ENCODE data around the gene TLL2. TPM values are rescaled to one million over a fixed set of nuclear protein-coding genes. Genes with fewer than 3 reads are reported as not detected.

TLL2 gene
- total RNA-seq, 4 donors from 2014 or later, result 0.20 to 0.31 TPM; not detected in 2

DNA sequence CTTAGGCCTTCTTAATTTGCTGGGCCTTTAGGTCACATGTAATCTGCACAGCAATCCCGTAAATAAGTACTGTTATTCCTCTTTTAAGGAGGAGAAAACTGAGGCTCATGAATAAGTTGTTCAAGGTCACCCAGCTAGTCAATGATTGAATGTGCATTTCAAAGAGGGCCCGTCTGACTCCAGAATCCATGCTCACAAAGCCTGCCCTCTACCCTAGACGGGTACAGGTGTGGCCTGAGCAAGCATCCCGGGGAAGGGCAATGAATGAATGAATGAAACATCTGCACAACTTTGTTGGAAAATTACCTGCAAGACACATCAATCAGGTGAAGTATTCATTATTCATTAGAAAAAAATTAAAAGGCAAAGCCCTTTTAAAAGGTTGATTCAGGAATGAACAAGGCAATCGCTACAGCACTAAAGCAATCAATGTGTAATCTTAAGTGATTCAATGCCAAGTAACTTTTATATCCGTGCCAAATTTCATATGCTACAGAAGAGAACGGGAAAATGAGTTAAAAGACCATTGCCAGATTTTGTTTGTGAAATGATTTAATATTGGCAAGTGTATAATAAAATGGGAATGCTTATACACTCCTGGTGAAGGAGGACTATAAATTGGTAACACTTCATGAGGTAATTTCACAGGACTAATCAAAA, 61.1 kb downstream of the TLL2 start:
- ATAC-seq, result no peak
- no peaks in the 10 kb centered on the region for H3K9me3 ChIP-seq
- peaks cover 0 to 6% (median 0%) of the 10 kb centered on the region in 3 donors for H3K4me1 ChIP-seq
- WGBS, 2 donors (ENCODE audit: low coverage in 1 of 2), result 62 to 66% methylated on average over 6 of the region's 7 CpGs
- peaks cover 10% of the 10 kb centered on the region for H3K27me3 ChIP-seq
- H3K4me3 ChIP-seq, result no peak overlapping the region
- no peak overlapping the region for H3K27ac ChIP-seq
- no peak for TF ChIP-seq EP300 (IDR thresholded peaks at IDR 0.05)
- TF ChIP-seq POLR2A (IDR thresholded peaks at IDR 0.05), result no peak
- H3K36me3 ChIP-seq, result no peaks in the 10 kb centered on the region

DNA sequence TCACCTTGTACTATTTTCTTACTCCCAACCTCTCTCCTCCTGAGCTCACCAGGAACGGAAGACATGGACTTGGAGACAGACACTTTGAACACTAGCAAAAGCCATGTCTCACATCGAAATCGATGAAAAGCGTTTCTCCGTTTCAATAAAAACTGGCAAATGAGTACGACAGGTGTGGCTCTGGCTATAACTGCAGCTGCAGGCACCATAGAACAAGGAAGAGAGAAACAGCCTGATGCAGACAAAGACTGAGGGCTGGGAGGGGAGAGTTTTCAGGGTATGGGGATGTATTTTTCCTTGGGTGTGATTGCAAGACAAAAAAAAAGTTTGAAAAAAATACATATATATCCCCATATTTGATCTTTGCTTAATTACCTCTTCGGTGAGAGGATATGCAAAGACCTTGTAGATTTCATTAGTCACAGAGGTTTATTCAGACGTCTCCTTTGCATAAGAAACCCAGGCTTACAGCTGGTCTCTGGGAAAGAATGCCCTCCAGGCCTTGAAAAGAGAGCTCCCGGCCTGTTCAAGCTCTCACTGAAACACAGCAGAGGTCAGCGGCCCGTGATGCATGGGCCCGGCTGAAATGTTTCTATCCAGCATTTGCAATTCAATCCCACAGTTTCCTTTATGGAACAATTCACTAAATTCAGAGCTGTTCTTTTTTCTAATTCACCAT, 63.1 kb downstream of the TLL2 start:
- H3K9me3 ChIP-seq, result no peaks in the 10 kb centered on the region
- peaks cover 24% of the 10 kb centered on the region for H3K27me3 ChIP-seq
- no peak for TF ChIP-seq EP300 (IDR thresholded peaks at IDR 0.05)
- TF ChIP-seq POLR2AphosphoS5 (IDR thresholded peaks at IDR 0.05), result no peak
- TF ChIP-seq, protein P1, sequence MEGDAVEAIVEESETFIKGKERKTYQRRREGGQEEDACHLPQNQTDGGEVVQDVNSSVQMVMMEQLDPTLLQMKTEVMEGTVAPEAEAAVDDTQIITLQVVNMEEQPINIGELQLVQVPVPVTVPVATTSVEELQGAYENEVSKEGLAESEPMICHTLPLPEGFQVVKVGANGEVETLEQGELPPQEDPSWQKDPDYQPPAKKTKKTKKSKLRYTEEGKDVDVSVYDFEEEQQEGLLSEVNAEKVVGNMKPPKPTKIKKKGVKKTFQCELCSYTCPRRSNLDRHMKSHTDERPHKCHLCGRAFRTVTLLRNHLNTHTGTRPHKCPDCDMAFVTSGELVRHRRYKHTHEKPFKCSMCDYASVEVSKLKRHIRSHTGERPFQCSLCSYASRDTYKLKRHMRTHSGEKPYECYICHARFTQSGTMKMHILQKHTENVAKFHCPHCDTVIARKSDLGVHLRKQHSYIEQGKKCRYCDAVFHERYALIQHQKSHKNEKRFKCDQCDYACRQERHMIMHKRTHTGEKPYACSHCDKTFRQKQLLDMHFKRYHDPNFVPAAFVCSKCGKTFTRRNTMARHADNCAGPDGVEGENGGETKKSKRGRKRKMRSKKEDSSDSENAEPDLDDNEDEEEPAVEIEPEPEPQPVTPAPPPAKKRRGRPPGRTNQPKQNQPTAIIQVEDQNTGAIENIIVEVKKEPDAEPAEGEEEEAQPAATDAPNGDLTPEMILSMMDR (IDR thresholded peaks at IDR 0.05), result no peak
- no peak for TF ChIP-seq POLR2A (IDR thresholded peaks at IDR 0.05)
- no peak overlapping the region for H3K27ac ChIP-seq
- peaks cover 0 to 6% (median 0%) of the 10 kb centered on the region in 3 donors for H3K4me1 ChIP-seq
- H3K36me3 ChIP-seq, result no peaks in the 10 kb centered on the region
- H3K4me3 ChIP-seq, result no peak overlapping the region
- WGBS, 2 donors (ENCODE audit: low coverage in 1 of 2), result 67 to 79% methylated on average over 7 to 11 of the region's 12 CpGs
- ATAC-seq, result no peak

- Histone ChIP-seq H3K27me3 (peaks cover 32% of the 10 kb centered on the region), H3K27ac (no peak overlapping the region), H3K4me3 (no peak overlapping the region), H3K9me3 (no peaks in the 10 kb centered on the region), H3K4me1 (peaks cover 0 to 6% (median 0%) of the 10 kb centered on the region in 3 donors), H3K36me3 (no peaks in the 10 kb centered on the region)
- 51 to 65% methylated on average over 2 to 4 of the region's 4 CpGs for WGBS, 2 donors (ENCODE audit: low coverage in 1 of 2)
- TF ChIP-seq POLR2A (IDR thresholded peaks at IDR 0.05) (no peak), POLR2AphosphoS5 (IDR thresholded peaks at IDR 0.05) (no peak), EP300 (IDR thresholded peaks at IDR 0.05) (no peak)
- TF ChIP-seq, protein P1 (IDR thresholded peaks at IDR 0.05), result no peak
- ATAC-seq, result no peak
These were observed 65.2 kb downstream of the TLL2 start for GRCh38 chr10:96448558-96448957.

DNA sequence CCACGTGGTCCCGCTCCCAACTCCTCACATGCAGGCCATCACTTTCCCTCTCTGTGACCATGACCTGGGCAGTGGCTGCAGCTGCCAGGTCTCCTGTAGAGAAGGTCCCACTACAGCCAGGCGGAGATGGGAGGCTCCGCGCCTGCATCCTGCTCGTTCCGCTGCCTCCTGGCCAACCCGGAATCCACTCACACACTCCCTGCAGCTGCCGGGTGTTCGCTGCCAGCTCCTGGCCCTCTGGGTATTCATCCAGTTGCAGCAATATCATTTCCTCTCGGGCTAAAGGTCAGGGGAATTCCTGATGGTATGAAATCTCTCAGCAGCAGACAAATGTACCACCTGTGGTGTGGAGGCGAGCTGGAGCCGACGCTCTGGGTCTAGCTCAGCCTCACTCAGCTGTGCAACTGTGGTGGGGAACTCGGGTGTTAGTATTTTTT, 65.7 kb downstream of the TLL2 start:
- peak; percentile 84 for ATAC-seq
- no peaks in the 10 kb centered on the region for H3K36me3 ChIP-seq

DNA sequence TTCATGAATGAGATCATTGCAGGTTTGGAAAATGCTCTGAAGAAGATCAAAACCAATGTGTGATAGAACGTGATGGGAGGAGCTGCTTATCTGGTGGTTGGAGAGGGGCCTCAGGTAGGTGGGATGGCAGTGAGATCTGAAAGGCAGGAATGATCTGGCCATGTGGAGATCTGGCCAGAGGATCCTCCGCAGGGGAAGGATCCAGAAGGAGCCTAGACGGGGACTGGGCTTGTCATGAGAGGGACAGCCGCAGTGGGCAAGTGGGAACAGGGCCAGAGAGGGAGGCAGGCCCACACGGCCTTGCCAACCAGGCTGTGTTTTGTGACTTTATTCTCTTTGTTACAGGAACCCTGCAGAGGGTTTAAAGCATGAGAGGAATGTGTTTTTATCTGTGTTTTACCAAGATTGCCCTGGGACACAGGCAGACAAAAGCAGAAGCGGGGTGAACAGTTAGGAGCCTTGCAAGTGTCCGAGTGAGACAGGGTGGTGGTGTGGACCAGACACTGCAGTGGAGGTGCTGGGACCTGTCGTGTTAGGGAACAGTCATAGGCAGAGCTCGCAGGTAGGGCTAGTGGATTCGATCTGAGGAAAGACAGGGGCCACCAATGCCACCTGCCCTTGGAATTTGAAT, 66.6 kb downstream of the TLL2 start:
- Histone ChIP-seq H3K4me3 (no peak overlapping the region), H3K4me1 (peaks cover 0 to 7% (median 0%) of the 10 kb centered on the region in 3 donors), H3K27me3 (peaks cover 32% of the 10 kb centered on the region), H3K27ac (no peak overlapping the region), H3K9me3 (no peaks in the 10 kb centered on the region), H3K36me3 (no peaks in the 10 kb centered on the region)
- no peak for ATAC-seq
- 72 to 73% methylated on average over 5 of the region's 10 CpGs for WGBS, 2 donors (ENCODE audit: low coverage in 1 of 2)
- TF ChIP-seq EP300 (IDR thresholded peaks at IDR 0.05) (no peak), POLR2AphosphoS5 (IDR thresholded peaks at IDR 0.05) (no peak), POLR2A (IDR thresholded peaks at IDR 0.05) (no peak)
- TF ChIP-seq, protein P1 (IDR thresholded peaks at IDR 0.05), result no peak

More for the DNA sequence above, 65.7 kb downstream of the TLL2 start:
- no peaks in the 10 kb centered on the region for H3K9me3 ChIP-seq
- no peak overlapping the region for H3K27ac ChIP-seq
- no peak for TF ChIP-seq POLR2AphosphoS5 (IDR thresholded peaks at IDR 0.05)
- TF ChIP-seq, protein P1 (IDR thresholded peaks at IDR 0.05), result no peak
- no peak for TF ChIP-seq POLR2A (IDR thresholded peaks at IDR 0.05)
- TF ChIP-seq EP300 (IDR thresholded peaks at IDR 0.05), result no peak
- peaks cover 0 to 6% (median 0%) of the 10 kb centered on the region in 3 donors for H3K4me1 ChIP-seq
- peaks cover 32% of the 10 kb centered on the region for H3K27me3 ChIP-seq
- WGBS, 2 donors (ENCODE audit: low coverage in 1 of 2), result 76 to 91% methylated on average over 8 to 12 of the region's 15 CpGs
- no peak overlapping the region for H3K4me3 ChIP-seq

All from gastroesophageal sphincter (tissue), 4 donors.